Activated CD4-positive, alpha-beta T cell treated with anti-CD3 and anti-CD28 coated beads for 36 hours (primary cell): Measurements from ENCODE around the gene NAA15. TPM values are rescaled to one million over a fixed set of nuclear protein-coding genes. Genes with fewer than 3 reads are reported as not detected.
"Not testable (repeated sequence)": the region's sequence is repeated elsewhere in the genome, so short reads cannot be mapped to it uniquely, and the experiment has no call there.

Source experiments
- ATAC-seq: fragments of 200-7000 bp; cut with Tn5 transposase; one replicate; pipeline ENCODE4 v1.10.0; 2021; ENCODE audit warnings: mild to moderate bottlenecking, moderate library complexity
- CTCF ChIA-PET: fragments of 350-600 bp; sonication (Branson Sonifier 250); formaldehyde crosslinking; loops from one replicate; lab custom pipeline; 2021; ENCODE audit warnings: antibody characterized with exemption; lab: Charles Lee
- POLR2A ChIA-PET: fragments of 350-600 bp; sonication (Branson Sonifier 250); formaldehyde crosslinking; loops from one replicate; lab custom pipeline; 2021; ENCODE audit warnings: antibody characterized with exemption, inconsistent platforms; lab: Charles Lee
- DNase-seq: peaks from one replicate; pipeline ENCODE4 v3.0.0-alpha.2; 2020
- H3K27ac Mint-ChIP-seq: one replicate; pipeline ENCODE4 v1.8.0; 2021; ENCODE audit warnings: mixed read lengths
- H3K27me3 Mint-ChIP-seq: one replicate; pipeline ENCODE4 v1.8.0; 2021; ENCODE audit warnings: mixed read lengths
- H3K36me3 Mint-ChIP-seq: one replicate; pipeline ENCODE4 v1.8.0; 2021; ENCODE audit warnings: low read depth, mixed read lengths
- H3K4me1 Mint-ChIP-seq: one replicate; pipeline ENCODE4 v1.8.0; 2021; ENCODE audit warnings: mixed read lengths
- H3K4me3 Mint-ChIP-seq: one replicate; pipeline ENCODE4 v1.8.0; 2021; ENCODE audit warnings: mild to moderate bottlenecking, moderate library complexity, mixed read lengths
- H3K9me3 Mint-ChIP-seq: one replicate; pipeline ENCODE4 v1.8.0; 2021; ENCODE audit warnings: low read depth, mixed read lengths
- intact Hi-C, 2 experiments: fragments of 100-400 bp; cut with DNase I in 1 of 2; cut with micrococcal nuclease in 1 of 2; formaldehyde crosslinking; loops; one replicate each; pipeline versions ENCODE4 v1.14.2 to v1.15.1; 2022 to 2024; cut with DNase I, micrococcal nuclease
- total RNA-seq, 2 experiments: library from RNA; stranded (reverse); gene quantifications; one replicate each; pipeline ENCODE4 v1.2.3, GENCODE V29; 2021

Gene NAA15
- total RNA-seq, 2 experiments from 2014 or later, result 64.3 to 113 TPM

DNA sequence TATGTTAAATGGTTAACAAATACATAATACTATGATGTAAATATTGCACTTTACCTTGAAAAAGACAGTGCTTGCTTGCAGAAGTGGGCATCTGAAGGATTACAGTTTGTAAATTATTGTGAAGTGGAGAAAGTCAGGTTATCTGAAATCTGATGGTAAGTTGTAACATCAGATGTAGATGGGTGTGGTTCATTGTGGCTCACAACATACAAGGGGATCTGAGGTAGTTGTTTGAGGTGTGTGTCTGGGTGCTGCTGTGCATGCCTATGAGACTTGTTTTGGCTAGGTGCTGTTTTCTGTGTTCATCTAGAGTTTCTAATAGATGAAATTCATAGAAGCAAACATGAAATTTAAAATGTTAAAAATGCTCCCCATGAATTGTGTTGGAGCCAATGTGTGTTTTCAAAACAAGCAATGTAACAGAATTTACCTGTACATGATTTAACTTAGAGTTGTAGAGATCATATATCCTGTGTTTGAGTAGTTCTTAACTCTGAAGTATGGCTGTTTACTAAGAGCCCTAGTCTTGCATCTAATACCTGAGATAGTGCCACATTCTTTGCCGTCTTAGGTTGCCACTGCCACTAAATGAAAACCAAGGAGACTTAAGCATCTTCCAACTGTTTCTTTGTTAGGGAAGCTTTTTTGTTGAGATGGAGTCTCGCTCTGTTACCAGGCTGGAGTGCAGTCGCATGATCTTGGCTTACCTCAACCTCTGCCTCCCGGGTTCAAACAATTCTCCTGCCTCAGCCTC is 12.9 kb downstream of the NAA15 start:
- DNase-seq, result no peak
- ATAC-seq, result peak; percentile 58
- Mint-ChIP-seq H3K27ac (peak overlapping the region; percentile 66), H3K27me3 (no peaks in the 10 kb centered on the region), H3K4me1 (peaks cover 71% of the 10 kb centered on the region), H3K4me3 (no peak overlapping the region), H3K9me3 (peaks cover 3% of the 10 kb centered on the region), H3K36me3 (peaks cover 27% of the 10 kb centered on the region)
- CTCF ChIA-PET, result interaction anchor here (1.1 kb wide), 1 partner anchor 284 kb away, joined by 3 read pairs; no protein-coding TSS in a partner anchor
- POLR2A ChIA-PET, result interaction anchor here (0.9 kb wide), 1 partner anchor 232 kb away, joined by 4 read pairs; no protein-coding TSS in a partner anchor
- intact Hi-C loops, result no loop called here

GRCh38 chr4:139315221-139315675 is 13.9 kb downstream of the NAA15 start:
- no peak overlapping the region for H3K4me3 Mint-ChIP-seq
- H3K27me3 Mint-ChIP-seq, result no peaks in the 10 kb centered on the region
- CTCF ChIA-PET, result interaction anchor here (0.6 to 1.5 kb wide), 3 partner anchors 17 to 285 kb away, joined by 3 to 4 read pairs (median 3); no protein-coding TSS in a partner anchor
- intact Hi-C loops, result no loop called here
- no peak for ATAC-seq
- H3K9me3 Mint-ChIP-seq, result peaks cover 3% of the 10 kb centered on the region
- H3K27ac Mint-ChIP-seq, result peak overlapping the region; percentile 51
- H3K36me3 Mint-ChIP-seq, result peaks cover 28% of the 10 kb centered on the region
- no peak for DNase-seq
- POLR2A ChIA-PET, result no interaction called here
- peaks cover 72% of the 10 kb centered on the region for H3K4me1 Mint-ChIP-seq

DNA sequence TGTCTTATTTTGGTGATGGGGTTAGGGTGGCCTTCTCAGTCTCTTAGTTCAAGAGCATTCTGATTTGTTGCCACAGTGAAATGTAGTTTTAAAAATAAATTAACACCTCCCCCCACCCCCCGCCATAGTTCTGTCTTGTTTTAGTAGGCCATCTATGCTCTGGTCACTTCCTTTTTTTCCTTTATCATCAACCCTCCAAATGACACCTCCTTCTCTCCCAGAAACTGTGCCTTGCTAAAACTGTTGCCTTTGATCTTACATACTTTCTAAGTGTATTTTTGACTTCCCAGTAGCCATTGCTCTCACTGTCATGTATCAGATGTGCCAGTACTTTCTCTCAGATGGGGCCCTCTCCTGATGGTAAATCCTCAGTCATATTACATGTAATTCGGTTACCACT is 15.4 kb downstream of the NAA15 start:
- no peak for DNase-seq
- peaks cover 73% of the 10 kb centered on the region for H3K4me1 Mint-ChIP-seq
- peak overlapping the region; percentile 85 for H3K27ac Mint-ChIP-seq
- peaks cover 3% of the 10 kb centered on the region for H3K9me3 Mint-ChIP-seq
- no peaks in the 10 kb centered on the region for H3K27me3 Mint-ChIP-seq
- ChIA-PET POLR2A (interaction anchor here (0.6 kb wide), 1 partner anchor 266 kb away, joined by 5 read pairs; no protein-coding TSS in a partner anchor), CTCF (interaction anchor here (1.5 kb wide), 1 partner anchor 16 kb away, joined by 3 read pairs; no protein-coding TSS in a partner anchor)
- intact Hi-C loops, result no loop called here
- H3K4me3 Mint-ChIP-seq, result no peak overlapping the region
- ATAC-seq, result no peak
- H3K36me3 Mint-ChIP-seq, result peaks cover 36% of the 10 kb centered on the region

DNA sequence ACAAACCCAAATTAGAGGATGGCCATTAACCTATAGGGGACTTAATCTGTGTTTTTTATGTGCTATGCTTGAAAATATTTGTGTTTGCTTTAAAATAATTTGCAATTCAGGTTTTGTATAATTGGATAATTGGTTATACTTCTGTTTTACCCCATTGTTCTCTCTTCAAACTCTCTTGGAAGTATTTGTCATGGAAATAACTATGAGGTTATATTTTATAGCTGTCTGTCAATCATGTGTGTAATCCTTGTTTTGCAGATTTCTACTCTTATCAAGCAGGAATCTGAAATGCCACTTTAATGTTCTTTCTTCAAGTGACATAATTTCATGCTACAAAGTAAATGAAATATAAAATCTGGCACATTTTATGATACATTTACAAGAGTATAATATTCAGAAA is 16.3 kb downstream of the NAA15 start:
- ChIA-PET POLR2A (no interaction called here), CTCF (interaction anchor here (1.0 kb wide), 1 partner anchor 21 kb away, joined by 3 read pairs; no protein-coding TSS in a partner anchor)
- intact Hi-C loops, result no loop called here
- Mint-ChIP-seq H3K27me3 (no peaks in the 10 kb centered on the region), H3K27ac (no peak overlapping the region), H3K4me3 (no peak overlapping the region), H3K4me1 (peaks cover 73% of the 10 kb centered on the region), H3K9me3 (peaks cover 7% of the 10 kb centered on the region), H3K36me3 (peaks cover 38% of the 10 kb centered on the region)
- DNase-seq (no peak), ATAC-seq (no peak)

DNA sequence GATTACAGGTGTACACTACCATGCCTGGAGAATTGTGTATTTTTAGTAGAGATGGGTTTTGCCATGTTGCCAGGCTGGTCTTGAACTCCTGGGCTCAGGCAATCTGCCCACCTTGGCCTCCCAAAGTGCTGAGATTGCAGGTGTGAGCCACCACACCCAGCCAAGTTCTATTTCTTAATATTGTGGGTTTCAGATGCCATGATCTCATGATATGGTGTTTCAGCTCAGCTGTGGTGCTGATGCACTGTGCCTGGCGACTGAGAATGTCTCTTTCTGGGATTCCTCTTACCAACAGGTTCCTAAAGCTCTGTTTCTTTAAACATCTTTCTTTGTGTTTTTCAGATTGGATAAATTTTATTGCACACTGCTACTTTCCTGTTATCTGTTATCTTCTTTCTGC is 18.3 kb downstream of the NAA15 start:
- Mint-ChIP-seq H3K27me3 (no peaks in the 10 kb centered on the region), H3K36me3 (peaks cover 31% of the 10 kb centered on the region), H3K4me1 (peaks cover 71% of the 10 kb centered on the region), H3K27ac (no peak overlapping the region), H3K4me3 (no peak overlapping the region), H3K9me3 (peaks cover 7% of the 10 kb centered on the region)
- ChIA-PET POLR2A (no interaction called here), CTCF (interaction anchor here (0.6 kb wide), 1 partner anchor 21 kb away, joined by 3 read pairs; no protein-coding TSS in a partner anchor)
- intact Hi-C loops, result no loop called here
- DNase-seq (no peak), ATAC-seq (no peak)

GRCh38 chr4:139322070-139322469 is 20.8 kb downstream of the NAA15 start:
- H3K4me3 Mint-ChIP-seq, H3K27me3 Mint-ChIP-seq, H3K9me3 Mint-ChIP-seq, ATAC-seq, intact Hi-C loops, DNase-seq: not testable (repeated sequence)
- peaks cover 61% of the 10 kb centered on the region for H3K4me1 Mint-ChIP-seq
- CTCF ChIA-PET, result interaction anchor here (0.6 to 1.9 kb wide), 4 partner anchors 8 to 1901 kb away, joined by 3 to 5 read pairs (median 4); no protein-coding TSS in a partner anchor
- peak overlapping the region; percentile 42 for H3K27ac Mint-ChIP-seq
- POLR2A ChIA-PET, result interaction anchor here (0.6 kb wide), 1 partner anchor 247 kb away, joined by 3 read pairs; no protein-coding TSS in a partner anchor
- H3K36me3 Mint-ChIP-seq, result peaks cover 25% of the 10 kb centered on the region

DNA sequence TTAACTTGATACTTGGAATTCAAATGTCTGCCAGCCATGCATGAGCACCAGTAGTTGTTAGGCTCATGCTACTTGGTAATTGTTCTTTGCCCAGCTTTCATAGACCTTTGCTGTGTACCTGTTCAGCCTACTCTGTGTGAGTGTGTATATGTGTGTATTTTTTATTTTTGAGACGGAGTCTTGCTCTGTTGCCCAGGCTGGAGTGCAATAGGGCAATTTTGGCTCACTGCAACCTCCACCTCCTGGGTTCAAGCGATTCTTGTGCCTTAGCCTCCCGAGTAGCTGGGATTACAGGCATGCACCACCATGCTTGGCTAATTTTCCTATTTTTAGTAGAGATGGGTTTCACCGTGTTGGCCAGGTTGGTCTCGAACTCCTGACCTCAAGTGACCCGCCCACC is 21.2 kb downstream of the NAA15 start:
- DNase-seq, H3K27ac Mint-ChIP-seq, intact Hi-C loops, POLR2A ChIA-PET, H3K9me3 Mint-ChIP-seq, ATAC-seq, H3K27me3 Mint-ChIP-seq, H3K4me3 Mint-ChIP-seq: not testable (repeated sequence)
- Mint-ChIP-seq H3K4me1 (peaks cover 58% of the 10 kb centered on the region), H3K36me3 (peaks cover 25% of the 10 kb centered on the region)
- CTCF ChIA-PET, result interaction anchor here (0.9 to 1.9 kb wide), 2 partner anchors 7 to 11 kb away, joined by 3 to 5 read pairs; no protein-coding TSS in a partner anchor

DNA sequence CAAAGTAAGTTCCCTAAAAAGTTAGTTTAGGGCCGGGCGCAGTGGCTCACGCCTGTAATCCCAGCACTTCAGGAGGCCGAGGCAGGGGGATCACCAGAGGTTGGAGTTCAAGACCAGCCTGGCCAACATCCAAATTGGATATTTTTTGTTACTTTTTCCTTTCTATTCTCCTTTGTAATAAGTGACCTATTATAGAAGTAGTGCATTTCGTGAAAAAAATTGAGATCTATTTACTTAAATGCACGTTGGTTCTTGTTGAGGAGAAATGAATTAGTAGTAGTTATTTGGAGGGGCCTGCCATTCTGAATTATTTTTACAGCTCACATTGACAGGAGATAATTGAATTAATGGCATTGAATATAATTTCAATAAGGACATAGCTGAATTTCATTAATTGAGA is 23.3 kb downstream of the NAA15 start:
- peaks cover 43% of the 10 kb centered on the region for H3K36me3 Mint-ChIP-seq
- no peak for DNase-seq
- ATAC-seq, result no peak
- POLR2A ChIA-PET, result no interaction called here
- H3K9me3 Mint-ChIP-seq, result peaks cover 4% of the 10 kb centered on the region
- intact Hi-C loops, result no loop called here
- peaks cover 59% of the 10 kb centered on the region for H3K4me1 Mint-ChIP-seq
- no peaks in the 10 kb centered on the region for H3K27me3 Mint-ChIP-seq
- H3K27ac Mint-ChIP-seq, result no peak overlapping the region
- no peak overlapping the region for H3K4me3 Mint-ChIP-seq
- CTCF ChIA-PET, result interaction anchor here (0.7 kb wide), 1 partner anchor 12 kb away, joined by 3 read pairs; no protein-coding TSS in a partner anchor

DNA sequence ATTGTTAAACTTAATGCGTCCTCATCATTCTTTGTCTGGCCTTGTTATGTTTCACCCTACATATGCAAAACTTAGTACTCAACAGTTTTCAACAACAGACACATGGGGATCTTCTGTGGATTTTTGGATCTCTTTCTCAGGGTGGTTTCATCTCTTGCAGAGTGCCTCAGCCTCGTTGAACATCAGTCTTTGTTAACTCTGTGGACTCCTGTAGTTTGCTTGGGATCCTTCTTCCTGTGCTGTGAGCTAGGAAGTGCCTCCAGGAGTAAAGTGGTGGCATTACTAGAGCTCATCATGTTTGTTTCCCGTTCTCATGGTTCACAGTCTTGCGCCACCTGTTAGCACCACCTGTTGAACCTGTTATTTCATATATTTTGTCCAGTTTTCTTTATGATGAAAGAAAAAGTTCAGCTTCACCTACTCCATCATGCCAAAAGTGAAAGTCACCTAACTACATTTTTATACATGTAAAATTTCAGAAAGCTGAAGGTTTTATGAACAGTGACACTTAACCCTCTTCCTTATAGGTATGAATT is 28.4 kb downstream of the NAA15 start:
- no peaks in the 10 kb centered on the region for H3K9me3 Mint-ChIP-seq
- no peaks in the 10 kb centered on the region for H3K27me3 Mint-ChIP-seq
- peaks cover 57% of the 10 kb centered on the region for H3K4me1 Mint-ChIP-seq
- no peak overlapping the region for H3K4me3 Mint-ChIP-seq
- POLR2A ChIA-PET, result interaction anchor here (0.7 kb wide), 1 partner anchor 28 kb away, joined by 9 read pairs; the partner anchor contains the start of gene NDUFC1
- DNase-seq (no peak), ATAC-seq (no peak)
- H3K36me3 Mint-ChIP-seq, result peaks cover 33% of the 10 kb centered on the region
- H3K27ac Mint-ChIP-seq, result peak overlapping the region; percentile 8
- intact Hi-C loops, result loop anchor here in 1 of 2 experiments (2.0 kb wide), 1 partner anchor 27 kb away; the partner anchor contains the start of gene NDUFC1
- CTCF ChIA-PET, result interaction anchor here (0.6 to 2.3 kb wide), 11 partner anchors 8 to 299 kb away, joined by 3 to 12 read pairs (median 3); partner anchors contain the start of genes NAA15 and NDUFC1

DNA sequence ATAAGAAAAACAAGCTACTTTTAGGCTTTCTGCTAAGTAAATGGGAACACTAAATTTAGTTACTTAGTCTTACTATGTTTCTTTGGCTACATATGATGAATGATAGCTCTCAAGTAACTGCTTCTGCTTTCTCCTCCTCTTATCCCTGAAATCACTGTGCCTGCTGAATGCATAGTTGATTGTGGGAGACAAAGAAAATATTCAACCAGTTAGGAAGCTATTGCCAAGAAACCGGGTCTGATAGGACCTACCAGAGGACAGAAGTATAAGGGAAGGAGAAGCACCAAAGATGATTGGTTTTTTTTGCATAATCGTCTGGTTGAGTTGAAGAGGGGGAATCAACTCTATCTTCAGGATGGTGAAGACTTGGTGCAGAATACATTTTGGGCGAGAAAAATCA is 29.0 kb downstream of the NAA15 start:
- DNase-seq, result no peak
- no peak for ATAC-seq
- Mint-ChIP-seq H3K27ac (no peak overlapping the region), H3K36me3 (peaks cover 33% of the 10 kb centered on the region), H3K9me3 (no peaks in the 10 kb centered on the region), H3K4me3 (no peak overlapping the region), H3K27me3 (no peaks in the 10 kb centered on the region), H3K4me1 (peaks cover 53% of the 10 kb centered on the region)
- CTCF ChIA-PET, result interaction anchor here (0.8 to 2.3 kb wide), 10 partner anchors 9 to 300 kb away, joined by 3 to 12 read pairs (median 3); partner anchors contain the start of genes NAA15 and NDUFC1
- POLR2A ChIA-PET, result interaction anchor here (0.7 kb wide), 1 partner anchor 28 kb away, joined by 9 read pairs; the partner anchor contains the start of gene NDUFC1
- intact Hi-C loops, result loop anchor here in 1 of 2 experiments (2.0 kb wide), 1 partner anchor 27 kb away; the partner anchor contains the start of gene NDUFC1

- no peak for ATAC-seq
- Mint-ChIP-seq H3K27me3 (no peaks in the 10 kb centered on the region), H3K27ac (peak overlapping the region; percentile 69)
Observed at GRCh38 chr4:139331185-139331584, 29.9 kb downstream of the NAA15 start.

More at GRCh38 chr4:139331185-139331584, 29.9 kb downstream of the NAA15 start:
- intact Hi-C loops, result loop anchor here in 1 of 2 experiments (2.0 kb wide), 1 partner anchor 28 kb away; the partner anchor contains the start of gene NDUFC1
- H3K4me1 Mint-ChIP-seq, result peaks cover 48% of the 10 kb centered on the region
- CTCF ChIA-PET, result interaction anchor here (0.7 to 2.3 kb wide), 8 partner anchors 21 to 275 kb away, joined by 3 to 12 read pairs (median 4); partner anchors contain the start of gene NDUFC1
- H3K36me3 Mint-ChIP-seq, result peaks cover 38% of the 10 kb centered on the region
- POLR2A ChIA-PET, result interaction anchor here (1.9 kb wide), 1 partner anchor 30 kb away, joined by 11 read pairs; the partner anchor contains the start of gene NAA15
- H3K4me3 Mint-ChIP-seq, result no peak overlapping the region
- DNase-seq, result no peak
- no peaks in the 10 kb centered on the region for H3K9me3 Mint-ChIP-seq
